Fibroblast of pulmonary artery (primary cell): ENCODE measurements around the gene SIPA1.

ENCODE experiments used
- DNase-seq: peaks from one replicate; pipeline ENCODE4 v3.0.0-alpha.2; 2010; ENCODE audit warnings: low read depth
- H3K4me3 ChIP-seq: replicated peaks from 2 replicates; pipeline ENCODE4 v1.5.1; 2011; ENCODE audit warnings: low read depth, mild to moderate bottlenecking, control low read depth, low read length, moderate library complexity
- TF ChIP-seq, protein P1 (sequence below): IDR thresholded peaks from 2 replicates; pipeline ENCODE4 v1.5.1; 2011; ENCODE audit warnings: mild to moderate bottlenecking, control low read depth, low read length, inconsistent platforms; ENCODE audit errors: missing control alignments

The SIPA1 gene

DNA sequence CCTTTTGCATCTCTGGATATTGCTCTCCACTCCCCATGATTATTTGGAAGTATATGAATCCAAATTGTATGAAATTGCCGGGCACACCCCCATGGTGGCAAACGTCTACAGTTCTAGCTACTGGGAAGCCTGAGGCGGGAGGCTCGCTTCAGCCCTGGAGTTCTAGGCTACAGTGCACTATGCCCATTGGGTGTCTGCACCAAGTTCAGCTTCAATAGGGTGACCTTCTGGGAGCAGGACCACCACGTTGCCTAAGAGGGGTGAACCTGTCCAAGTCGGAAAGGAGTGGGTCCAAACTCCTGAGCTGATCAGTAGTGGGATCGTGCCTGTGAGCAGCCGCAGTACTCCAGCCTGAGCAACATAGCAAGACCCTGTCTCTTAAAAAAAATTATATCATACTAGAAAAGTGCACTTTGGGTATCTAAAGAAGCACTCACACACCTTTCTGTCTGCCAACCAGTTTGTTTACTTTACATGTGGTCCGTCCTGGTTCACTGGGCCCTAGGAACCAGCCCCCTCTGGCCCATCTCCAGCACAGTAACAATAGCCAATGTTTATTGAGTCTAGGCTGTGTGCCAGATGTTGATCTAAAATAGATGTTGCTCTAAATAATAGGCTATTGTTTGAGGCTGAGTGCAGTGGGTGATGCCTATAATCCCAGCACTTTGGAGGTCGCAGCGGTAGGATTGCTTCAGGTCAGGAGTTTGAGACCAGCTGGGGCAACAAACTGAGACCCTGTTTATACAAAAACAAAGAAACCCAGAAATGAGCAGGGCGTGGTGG lies 57.7 kb downstream of the SIPA1 start:
- no peak overlapping the region for H3K4me3 ChIP-seq
- peak; percentile 80 for DNase-seq
- TF ChIP-seq, protein P1, sequence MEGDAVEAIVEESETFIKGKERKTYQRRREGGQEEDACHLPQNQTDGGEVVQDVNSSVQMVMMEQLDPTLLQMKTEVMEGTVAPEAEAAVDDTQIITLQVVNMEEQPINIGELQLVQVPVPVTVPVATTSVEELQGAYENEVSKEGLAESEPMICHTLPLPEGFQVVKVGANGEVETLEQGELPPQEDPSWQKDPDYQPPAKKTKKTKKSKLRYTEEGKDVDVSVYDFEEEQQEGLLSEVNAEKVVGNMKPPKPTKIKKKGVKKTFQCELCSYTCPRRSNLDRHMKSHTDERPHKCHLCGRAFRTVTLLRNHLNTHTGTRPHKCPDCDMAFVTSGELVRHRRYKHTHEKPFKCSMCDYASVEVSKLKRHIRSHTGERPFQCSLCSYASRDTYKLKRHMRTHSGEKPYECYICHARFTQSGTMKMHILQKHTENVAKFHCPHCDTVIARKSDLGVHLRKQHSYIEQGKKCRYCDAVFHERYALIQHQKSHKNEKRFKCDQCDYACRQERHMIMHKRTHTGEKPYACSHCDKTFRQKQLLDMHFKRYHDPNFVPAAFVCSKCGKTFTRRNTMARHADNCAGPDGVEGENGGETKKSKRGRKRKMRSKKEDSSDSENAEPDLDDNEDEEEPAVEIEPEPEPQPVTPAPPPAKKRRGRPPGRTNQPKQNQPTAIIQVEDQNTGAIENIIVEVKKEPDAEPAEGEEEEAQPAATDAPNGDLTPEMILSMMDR: no peak

DNA sequence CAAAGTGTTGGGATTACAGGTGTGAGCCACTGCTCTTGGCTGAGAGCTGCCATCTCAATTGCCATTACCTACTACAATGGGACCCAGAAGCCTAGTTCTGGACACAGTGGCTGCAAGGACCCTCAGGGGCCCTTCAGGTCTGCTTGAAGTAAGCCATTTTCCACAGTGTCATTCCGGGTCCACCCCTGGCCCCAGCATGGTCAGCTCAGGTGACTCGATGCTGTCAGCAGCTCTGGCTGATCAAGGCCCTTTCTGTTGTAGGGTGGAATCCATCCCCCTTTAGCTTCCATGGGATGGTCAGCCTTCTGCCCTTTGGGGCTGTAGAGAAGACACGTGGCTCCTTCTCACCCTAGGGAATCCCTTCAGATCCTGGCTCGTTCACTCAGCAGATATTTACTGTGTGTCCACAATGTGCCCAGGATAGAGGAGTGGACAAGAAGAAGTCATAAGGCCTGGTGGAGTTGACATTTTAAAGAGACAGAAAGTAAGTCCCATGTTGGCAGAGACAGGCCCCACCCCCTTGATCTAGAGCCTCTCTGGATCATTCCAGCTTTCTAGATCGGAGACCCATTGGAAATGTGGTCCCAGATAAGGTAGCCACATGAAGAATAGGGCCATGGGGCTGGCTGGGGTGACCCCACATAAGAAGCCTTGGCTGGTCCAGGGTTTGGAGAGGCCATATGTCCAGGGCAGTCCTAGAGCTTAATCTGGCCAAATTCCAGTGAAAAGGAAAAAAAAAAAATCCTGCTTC lies 59.1 kb downstream of the SIPA1 start:
- no peak overlapping the region for H3K4me3 ChIP-seq
- no peak for DNase-seq
- TF ChIP-seq, protein P1: no peak

DNA sequence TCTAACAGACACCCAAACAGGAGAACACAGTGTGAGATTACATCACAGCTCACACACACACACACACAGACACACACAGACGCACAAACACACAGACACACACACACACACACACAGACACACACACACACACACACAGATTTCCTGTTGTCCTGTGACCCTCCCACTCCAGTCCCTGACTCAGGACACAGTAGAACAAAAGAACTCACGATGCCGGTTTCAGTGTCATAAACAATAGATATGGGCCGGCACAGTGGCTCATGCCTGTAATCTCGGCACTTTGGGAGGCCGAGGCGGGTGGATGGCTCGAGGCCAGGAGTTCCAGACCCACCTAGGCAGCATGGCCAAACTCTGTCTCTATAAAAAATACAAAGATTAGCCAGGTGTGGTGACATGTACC lies 60.3 kb downstream of the SIPA1 start:
- H3K4me3 ChIP-seq: no peak overlapping the region
- TF ChIP-seq, protein P1: no peak
- peak; percentile 64 for DNase-seq

DNA sequence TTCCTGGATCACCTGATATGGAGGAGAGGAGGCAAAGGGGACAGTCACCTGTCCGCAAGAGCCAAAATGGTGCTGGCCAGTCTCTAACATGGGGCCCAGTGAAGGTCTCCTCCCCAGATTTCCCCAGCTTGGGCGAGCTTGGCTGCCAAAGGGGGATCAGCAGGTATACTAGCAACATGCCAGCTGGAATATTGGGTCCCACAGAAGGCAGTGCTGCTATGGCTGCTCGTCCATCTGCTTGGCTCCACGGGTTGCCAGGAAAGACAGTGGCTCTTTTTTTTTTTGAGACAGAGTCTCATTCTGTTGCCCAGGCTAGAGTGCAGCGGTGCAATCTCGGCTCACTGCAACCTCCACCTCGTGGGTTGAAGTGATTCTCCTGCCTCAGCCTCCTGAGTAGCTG lies 61.4 kb downstream of the SIPA1 start:
- TF ChIP-seq, protein P1: no peak
- no peak overlapping the region for H3K4me3 ChIP-seq
- no peak for DNase-seq

DNA sequence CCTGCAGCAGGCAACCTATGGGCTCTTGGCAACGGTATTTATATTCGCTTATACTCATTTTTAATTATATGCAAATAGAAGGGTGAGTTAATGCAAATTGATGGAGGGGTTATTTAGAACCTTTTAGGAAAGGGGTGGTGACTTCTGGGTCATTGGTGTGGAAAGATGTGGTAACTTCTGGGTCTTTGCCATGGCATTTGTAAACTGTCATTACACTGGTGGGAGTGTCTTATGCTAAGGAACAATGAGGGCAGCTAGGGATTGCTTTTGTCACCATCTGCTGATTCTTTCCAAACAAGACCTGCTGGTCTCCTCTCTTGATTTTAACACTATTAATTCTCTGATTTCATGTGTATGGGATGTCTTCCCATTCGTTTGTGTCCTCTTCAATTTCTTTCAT lies 62.5 kb downstream of the SIPA1 start:
- no peak for DNase-seq
- no peak overlapping the region for H3K4me3 ChIP-seq
- TF ChIP-seq, protein P1: no peak
